Ishikawa (cell line): ENCODE data around the gene PRDM16.

ENCODE experiments used
- CEBPB ChIP-seq: IDR thresholded peaks from 2 replicates; pipeline ENCODE4 v1.6.1; 2012
- CREB1 ChIP-seq: IDR thresholded peaks from 2 replicates; pipeline ENCODE4 v1.6.1; 2012; ENCODE audit warnings: low read depth
- EGR1 ChIP-seq: IDR thresholded peaks from 2 replicates; pipeline ENCODE4 v1.6.1; 2012
- EP300 ChIP-seq: IDR thresholded peaks from 2 replicates; pipeline ENCODE4 v1.6.1; 2012; ENCODE audit warnings: borderline replicate concordance
- FOXM1 ChIP-seq: IDR thresholded peaks from 2 replicates; pipeline ENCODE4 v1.6.1; 2012; ENCODE audit warnings: low read depth, borderline replicate concordance
- NFIC ChIP-seq: IDR thresholded peaks from 2 replicates; pipeline ENCODE4 v1.6.1; 2012
- RAD21 ChIP-seq: IDR thresholded peaks from 2 replicates; pipeline ENCODE4 v1.6.1; 2012; ENCODE audit warnings: low read depth
- TAF1 ChIP-seq: IDR thresholded peaks from 2 replicates; pipeline ENCODE4 v1.6.1; 2012; ENCODE audit warnings: low read depth, mild to moderate bottlenecking
- TCF12 ChIP-seq: IDR thresholded peaks from 2 replicates; pipeline ENCODE4 v1.6.1; 2012; ENCODE audit warnings: low read depth
- TEAD4 ChIP-seq: IDR thresholded peaks from 2 replicates; pipeline ENCODE4 v1.6.1; 2012
- YY1 ChIP-seq: IDR thresholded peaks from 2 replicates; pipeline ENCODE4 v1.6.1; 2012; ENCODE audit warnings: low read depth
- ZBTB7A ChIP-seq: IDR thresholded peaks from 2 replicates; pipeline ENCODE4 v1.6.1; 2012; ENCODE audit warnings: low read depth
- TF ChIP-seq, protein P1 (sequence below): IDR thresholded peaks from 2 replicates; pipeline ENCODE4 v1.6.1; 2012
- TF ChIP-seq, protein P2 (sequence below): IDR thresholded peaks from 2 replicates; pipeline ENCODE4 v1.6.1; 2012
- TF ChIP-seq, protein P3 (sequence below): IDR thresholded peaks from 2 replicates; pipeline ENCODE4 v1.6.1; 2012; ENCODE audit warnings: low read depth, mild to moderate bottlenecking

Gene PRDM16

GRCh38 chr1:3426956-3427535, 358.0 kb downstream of the PRDM16 start:
- TF ChIP-seq EP300 = no peak
- no peak for TF ChIP-seq RAD21
- no peak for TF ChIP-seq YY1
- TF ChIP-seq TCF12 = no peak
- TF ChIP-seq, protein P1, sequence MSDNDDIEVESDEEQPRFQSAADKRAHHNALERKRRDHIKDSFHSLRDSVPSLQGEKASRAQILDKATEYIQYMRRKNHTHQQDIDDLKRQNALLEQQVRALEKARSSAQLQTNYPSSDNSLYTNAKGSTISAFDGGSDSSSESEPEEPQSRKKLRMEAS = no peak
- TF ChIP-seq CEBPB = no peak
- TF ChIP-seq, protein P2, sequence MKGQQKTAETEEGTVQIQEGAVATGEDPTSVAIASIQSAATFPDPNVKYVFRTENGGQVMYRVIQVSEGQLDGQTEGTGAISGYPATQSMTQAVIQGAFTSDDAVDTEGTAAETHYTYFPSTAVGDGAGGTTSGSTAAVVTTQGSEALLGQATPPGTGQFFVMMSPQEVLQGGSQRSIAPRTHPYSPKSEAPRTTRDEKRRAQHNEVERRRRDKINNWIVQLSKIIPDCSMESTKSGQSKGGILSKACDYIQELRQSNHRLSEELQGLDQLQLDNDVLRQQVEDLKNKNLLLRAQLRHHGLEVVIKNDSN = no peak
- no peak for TF ChIP-seq EGR1
- no peak for TF ChIP-seq CREB1
- no peak for TF ChIP-seq ZBTB7A
- TF ChIP-seq TAF1 = no peak
- no peak for TF ChIP-seq NFIC
- no peak for TF ChIP-seq FOXM1
- TF ChIP-seq, protein P3, sequence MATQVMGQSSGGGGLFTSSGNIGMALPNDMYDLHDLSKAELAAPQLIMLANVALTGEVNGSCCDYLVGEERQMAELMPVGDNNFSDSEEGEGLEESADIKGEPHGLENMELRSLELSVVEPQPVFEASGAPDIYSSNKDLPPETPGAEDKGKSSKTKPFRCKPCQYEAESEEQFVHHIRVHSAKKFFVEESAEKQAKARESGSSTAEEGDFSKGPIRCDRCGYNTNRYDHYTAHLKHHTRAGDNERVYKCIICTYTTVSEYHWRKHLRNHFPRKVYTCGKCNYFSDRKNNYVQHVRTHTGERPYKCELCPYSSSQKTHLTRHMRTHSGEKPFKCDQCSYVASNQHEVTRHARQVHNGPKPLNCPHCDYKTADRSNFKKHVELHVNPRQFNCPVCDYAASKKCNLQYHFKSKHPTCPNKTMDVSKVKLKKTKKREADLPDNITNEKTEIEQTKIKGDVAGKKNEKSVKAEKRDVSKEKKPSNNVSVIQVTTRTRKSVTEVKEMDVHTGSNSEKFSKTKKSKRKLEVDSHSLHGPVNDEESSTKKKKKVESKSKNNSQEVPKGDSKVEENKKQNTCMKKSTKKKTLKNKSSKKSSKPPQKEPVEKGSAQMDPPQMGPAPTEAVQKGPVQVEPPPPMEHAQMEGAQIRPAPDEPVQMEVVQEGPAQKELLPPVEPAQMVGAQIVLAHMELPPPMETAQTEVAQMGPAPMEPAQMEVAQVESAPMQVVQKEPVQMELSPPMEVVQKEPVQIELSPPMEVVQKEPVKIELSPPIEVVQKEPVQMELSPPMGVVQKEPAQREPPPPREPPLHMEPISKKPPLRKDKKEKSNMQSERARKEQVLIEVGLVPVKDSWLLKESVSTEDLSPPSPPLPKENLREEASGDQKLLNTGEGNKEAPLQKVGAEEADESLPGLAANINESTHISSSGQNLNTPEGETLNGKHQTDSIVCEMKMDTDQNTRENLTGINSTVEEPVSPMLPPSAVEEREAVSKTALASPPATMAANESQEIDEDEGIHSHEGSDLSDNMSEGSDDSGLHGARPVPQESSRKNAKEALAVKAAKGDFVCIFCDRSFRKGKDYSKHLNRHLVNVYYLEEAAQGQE = no peak
- no peak for TF ChIP-seq TEAD4

DNA sequence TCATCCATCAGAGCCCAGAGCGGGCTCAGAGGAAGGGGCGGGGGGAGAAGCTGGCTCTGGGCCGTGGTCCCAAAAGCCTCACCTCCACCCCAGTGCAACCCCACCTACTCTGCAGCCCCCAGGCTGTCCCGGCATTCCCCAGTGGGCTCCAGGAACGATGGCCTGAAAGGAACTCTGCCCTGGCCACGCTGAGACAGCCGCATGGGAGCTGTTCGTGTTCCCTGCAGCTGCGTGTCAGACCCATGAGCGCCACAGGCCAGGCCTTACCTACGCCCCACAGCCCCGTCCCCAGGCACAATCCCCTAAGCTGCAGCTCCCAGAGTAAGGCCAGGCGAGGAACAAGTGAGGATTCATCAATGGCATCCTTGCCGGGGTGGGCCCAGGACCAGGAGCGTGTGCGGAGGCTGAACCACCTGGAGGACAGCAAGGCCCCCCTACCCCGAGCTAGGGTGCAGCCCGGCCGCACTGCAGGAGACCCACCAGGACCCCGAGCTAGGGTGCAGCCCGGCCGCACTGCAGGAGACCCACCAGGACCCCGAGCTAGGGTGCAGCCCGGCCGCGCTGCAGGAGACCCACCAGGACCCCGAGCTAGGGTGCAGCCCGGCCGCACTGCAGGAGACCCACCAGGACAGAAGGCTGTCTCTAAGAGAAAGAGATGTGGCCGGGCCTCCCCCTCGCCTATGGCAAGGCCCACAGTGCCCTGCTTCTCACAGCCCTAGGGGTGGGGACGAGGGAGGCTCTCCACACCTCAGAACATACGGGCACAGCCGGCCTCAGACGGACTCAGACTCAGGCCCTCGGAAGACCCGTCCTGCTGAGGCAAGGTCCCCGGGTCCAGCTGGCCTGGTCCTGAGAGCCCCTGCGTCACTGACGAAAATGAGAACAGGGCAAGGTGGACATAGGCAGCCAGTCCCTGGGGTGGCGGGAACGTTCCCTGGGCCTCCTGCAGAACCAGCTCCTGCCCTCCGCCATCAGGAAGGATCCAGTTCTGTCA, 359.0 kb downstream of the PRDM16 start:
- TF ChIP-seq YY1 (no peak), TEAD4 (no peak)
- TF ChIP-seq, protein P1 = no peak

GRCh38 chr1:3428899-3429298, 359.9 kb downstream of the PRDM16 start:
- no peak for TF ChIP-seq CREB1
- TF ChIP-seq RAD21 = no peak
- TF ChIP-seq, protein P2 = no peak
- no peak for TF ChIP-seq YY1
- TF ChIP-seq, protein P1 = no peak
- TF ChIP-seq FOXM1 = no peak
- no peak for TF ChIP-seq EGR1
- no peak for TF ChIP-seq CEBPB
- TF ChIP-seq, protein P3 = no peak
- TF ChIP-seq TCF12 = no peak
- TF ChIP-seq TAF1 = no peak
- TF ChIP-seq TEAD4 = no peak
- no peak for TF ChIP-seq ZBTB7A
- no peak for TF ChIP-seq EP300
- no peak for TF ChIP-seq NFIC

DNA sequence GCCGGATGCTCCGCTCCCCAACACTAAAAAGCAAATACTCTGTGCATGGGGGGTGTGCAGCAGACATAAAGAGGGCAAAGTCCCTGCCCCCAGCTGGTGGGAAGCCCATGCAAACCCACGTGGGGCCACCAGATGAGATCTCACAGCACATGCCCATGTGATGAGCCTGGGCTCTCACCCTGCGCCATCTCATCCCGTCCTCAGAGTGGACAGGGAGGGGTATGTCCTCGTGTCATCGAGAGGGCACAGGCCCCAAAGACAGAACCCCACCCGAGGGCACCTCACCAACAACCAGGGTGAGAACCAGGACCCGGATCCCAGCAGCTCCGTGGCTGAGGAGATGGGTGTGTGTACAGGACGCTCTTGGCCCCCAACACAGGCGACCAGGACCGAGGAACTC, 360.3 kb downstream of the PRDM16 start:
- TF ChIP-seq CEBPB (no peak), FOXM1 (no peak), TAF1 (no peak), TEAD4 (no peak), TCF12 (no peak), NFIC (no peak)

- no peak for TF ChIP-seq EP300
Observed at GRCh38 chr1:3429766-3430165, 360.8 kb downstream of the PRDM16 start.
